RPMI8226 (cell line): ENCODE measurements around the gene RYR3.

Experiments
- DNase-seq: peaks from one replicate; pipeline ENCODE4 v3.0.0-alpha.2; 2015

The RYR3 gene

DNA sequence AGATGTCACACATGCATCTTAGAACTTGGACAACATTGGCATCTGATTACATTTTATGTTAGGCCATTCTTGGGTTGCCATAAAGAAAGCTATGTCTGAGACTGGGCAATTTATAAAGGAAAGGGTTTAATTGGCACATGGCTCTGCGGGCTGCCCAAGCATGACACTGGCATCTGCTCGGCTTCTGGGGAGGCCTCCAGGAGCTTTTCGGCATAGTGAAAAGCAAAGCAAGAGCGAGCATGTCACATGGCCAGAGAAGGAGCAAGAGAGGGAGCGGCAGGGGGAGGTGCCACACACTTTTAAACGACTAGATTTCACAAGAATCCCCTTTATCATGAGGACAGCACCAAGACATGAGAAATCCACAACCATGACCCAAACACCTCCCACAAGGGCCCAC, 11.3 kb downstream of the RYR3 start:
- no peak for DNase-seq

DNA sequence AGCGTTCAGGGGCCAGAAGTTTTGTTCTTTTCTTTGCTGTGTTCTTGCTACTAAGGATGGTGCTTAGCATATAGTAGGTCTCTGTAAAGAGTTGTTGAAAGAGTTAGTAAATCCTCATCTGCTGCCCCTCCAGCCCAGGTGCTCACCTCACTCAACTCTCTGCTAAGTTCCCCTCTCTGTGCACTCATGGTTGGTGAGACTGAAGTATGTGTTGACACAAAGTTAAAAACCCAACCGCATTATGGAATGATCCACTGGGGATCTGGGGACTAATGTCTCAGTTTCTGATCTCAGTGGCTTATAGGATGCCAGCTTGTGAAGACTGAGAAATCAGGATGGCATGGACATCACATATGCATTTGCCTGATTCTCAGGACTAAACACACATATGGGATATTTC, 13.8 kb downstream of the RYR3 start:
- no peak for DNase-seq

DNA sequence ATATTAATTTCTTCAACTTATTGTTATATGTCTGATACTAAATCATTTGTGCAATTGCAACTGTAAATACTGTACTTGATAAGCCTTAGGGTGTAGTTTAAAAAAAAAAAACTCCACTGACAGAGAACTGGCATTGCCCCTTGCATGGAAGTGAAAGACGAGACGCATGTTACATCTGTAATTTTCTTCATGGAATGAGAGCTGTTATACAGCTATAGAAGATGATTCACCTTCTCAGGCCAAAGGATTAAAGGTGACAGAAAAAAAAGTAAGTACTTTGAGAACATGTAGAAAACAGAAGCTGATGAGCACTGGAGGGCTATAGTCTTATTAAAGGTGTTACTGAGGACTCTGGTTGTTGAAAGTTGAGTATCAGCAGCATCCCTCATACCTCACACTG, 16.1 kb downstream of the RYR3 start:
- DNase-seq: no peak

DNA sequence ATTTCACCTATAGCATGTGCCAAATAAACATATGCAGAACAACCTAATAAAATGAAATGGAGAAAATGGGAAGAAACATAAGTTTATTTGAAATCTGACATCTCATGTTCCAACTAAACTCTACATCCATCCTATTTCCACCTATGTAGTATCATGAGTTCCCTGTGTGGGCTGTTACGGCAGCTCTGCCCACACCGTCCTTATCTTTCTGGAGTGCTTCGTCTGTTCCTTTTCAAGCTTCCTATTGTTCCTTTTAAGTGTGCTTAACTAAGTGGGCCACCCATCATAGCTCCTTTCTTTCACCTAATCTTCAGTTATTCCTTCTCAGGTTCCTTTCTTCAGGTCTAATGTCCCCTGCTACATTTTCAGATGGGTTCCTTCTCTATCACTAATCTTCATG, 17.3 kb downstream of the RYR3 start:
- no peak for DNase-seq

DNA sequence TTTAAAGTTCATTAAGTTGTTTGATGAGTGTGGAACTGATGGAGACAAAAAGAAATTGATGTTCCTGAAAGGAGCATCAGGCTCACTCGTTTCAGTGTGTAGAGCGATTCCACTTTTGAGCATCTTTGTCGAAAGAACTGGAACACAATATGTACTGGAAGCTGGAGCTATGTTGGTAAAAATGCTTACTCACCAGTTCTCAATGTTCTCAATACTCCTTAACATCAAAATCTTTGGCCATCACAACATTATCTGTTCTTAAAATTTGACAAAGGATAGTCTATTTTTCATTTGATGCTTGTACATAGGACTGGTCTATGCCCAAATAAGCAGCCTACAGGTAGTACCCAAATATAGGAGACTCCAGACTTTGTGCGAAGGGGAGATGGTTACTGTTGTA, 18.7 kb downstream of the RYR3 start:
- DNase-seq: no peak

DNA sequence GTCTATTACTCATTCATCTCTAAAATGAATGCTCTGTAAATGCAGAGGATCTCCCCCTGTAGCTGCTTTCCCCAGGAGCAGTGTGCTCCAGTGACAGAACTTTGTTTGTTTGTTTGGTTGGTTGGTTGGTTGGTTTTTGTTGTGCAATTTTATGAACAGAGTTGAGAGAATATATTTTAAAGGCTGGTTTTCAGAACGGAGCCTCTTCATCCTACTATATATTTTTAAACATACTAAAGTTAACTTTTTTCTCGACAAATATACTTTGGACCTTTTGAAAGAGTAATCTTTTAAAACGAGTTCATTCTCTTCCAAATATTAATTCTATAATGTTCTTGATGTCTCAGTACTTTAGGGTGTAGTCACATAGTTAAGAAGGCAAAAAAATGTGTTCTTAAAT, 20.2 kb downstream of the RYR3 start:
- DNase-seq: no peak

DNA sequence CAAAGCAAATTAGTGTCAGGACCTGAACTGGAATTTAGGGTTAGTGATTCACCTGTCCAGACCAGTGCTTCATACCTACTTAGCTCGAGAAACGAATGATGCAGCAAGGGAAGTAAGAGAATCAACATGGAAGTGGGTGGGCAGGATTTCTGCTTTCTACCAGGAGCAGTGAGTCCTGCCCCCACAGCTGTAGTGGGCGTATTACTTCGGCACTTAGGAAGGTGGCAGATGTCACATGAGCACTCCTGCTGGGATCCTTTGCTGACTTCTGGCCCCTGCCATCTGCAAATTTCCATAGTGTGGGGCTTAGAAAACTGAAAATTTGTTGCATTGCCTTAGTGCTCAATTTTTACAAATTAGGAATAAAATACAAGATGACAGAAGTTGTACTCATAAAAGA, 31.2 kb downstream of the RYR3 start:
- peak; percentile 5 for DNase-seq

DNA sequence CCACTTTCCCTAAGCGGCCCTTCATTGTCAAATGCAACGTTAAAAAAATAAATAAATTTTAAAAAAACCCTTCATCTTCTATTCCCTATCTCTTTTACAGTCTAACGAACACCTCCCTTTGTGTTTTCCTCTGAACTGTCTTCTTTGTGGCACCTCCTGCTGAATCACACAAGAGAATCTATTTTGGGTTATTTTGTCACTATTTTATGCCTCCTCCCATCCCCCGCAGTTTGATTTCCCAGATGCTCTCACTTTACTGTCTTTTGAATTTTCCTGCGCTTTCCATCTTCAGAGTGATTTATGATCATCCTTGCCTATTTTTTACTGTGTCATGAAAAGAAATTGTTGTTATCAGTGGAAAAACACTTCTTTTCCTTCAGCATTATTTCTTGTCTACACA, 32.5 kb downstream of the RYR3 start:
- peak; percentile 16 for DNase-seq

DNA sequence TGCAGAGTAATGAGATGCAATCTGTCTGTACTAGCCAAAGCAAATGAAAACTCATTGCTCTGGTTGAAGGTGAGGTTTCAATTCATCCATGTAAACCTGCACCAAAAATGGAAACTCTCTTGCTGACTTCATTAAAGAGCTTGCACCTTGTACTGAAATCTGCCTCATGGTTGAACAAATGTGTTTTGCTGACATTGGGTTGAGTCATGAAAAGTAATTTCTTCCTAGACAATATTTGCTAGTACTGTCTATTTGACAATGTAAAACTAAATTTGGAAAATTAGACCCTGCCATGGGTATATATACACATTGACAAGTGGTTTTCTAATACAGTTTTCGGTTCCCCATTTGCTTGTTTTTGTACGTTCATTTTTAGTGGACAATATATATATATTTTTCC, 33.3 kb downstream of the RYR3 start:
- peak; percentile 57 for DNase-seq

DNA sequence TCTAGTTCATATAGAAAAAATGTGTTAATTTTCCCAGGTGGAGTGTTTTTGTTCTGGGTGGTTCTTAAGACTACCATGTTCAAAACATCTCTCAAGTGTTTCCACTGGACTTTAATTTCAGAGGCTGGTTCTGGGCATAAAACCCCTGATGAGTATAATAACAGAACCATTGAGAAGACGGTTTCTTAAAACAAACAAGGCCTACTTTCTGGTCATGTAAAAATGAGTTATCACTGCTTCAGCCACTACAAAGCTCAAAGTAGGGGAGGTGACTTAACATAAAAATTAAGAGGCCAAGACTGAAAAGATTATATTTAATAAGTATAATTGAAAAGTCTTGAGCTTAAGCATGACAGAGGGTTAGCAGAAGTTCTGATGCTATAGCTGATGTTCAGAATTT, 33.8 kb downstream of the RYR3 start:
- DNase-seq: no peak

DNA sequence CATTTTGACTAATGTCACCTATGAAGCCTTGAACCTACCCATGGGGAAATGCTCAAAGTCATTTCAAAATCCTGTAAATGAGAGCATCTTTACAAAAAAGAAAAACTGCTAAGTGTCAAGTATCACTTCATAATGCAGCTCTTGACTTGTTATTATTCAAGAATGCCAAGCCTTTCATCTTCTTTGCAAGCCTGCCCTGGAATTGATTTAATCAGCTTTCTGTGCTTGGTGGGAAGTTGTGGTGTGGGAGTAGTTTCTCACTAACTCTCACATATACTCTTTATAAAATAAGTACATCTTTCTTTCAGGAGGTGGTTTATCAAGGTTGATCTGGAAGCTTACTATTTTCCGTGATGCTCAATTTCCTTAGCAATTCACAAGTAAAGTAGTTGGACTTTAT, 43.6 kb downstream of the RYR3 start:
- no peak for DNase-seq

DNA sequence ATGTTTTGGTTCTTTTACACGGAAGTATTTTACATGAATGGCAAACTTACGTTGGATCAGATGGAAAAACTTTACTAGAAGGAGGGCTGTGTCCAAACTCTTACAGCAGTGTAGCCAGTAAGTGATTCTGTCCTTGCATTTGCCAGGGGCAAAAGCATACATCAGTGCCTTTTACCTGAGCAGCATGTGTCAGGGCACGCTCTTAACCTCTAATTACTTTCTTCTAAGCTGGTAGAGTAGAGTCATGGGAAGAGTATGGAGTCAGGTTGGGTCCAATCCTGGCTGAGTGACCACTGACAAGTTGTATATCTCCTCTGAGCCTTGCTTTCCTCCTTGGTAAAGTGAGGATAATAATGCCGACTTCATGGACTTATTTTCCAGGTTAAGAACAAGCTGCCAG, 47.1 kb downstream of the RYR3 start:
- no peak for DNase-seq

DNA sequence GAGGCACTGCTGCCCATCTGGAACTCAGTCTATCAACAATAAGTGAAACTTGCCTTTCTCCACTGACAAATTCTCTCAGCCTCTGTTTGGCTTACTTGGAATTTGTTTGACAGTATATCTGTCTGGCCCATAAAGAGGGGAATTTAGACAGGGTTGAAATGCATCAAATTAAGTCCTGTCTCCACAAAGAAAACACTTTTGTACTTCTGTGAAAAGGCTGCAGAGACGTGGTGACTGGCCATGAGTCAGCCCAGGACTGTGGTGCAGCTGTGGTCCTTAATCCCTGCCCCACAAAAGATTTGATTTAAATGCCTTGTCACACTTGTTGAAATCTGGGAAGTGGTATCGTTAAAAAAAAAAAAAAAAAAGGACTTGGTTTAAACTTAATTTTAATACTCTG, 47.5 kb downstream of the RYR3 start:
- DNase-seq: no peak

DNA sequence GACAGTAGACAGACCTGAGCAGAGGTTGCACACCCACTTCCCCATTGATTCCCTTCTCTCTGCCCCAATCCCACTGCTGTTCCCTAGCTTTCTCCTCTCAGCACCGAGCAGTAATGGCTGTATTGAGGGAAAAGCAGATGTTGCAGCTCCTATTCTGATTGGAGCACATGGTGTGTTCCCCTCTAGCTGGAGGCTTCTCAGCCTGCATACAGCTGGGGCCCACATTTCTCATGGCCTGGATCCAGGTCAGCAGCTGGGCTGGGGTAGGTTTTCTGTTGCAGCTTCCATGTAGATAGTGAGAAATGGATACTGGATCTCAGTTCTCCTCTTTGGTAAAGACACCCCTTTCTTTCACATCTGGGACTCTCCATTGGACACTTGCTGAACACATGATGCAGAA, 50.1 kb downstream of the RYR3 start:
- no peak for DNase-seq

DNA sequence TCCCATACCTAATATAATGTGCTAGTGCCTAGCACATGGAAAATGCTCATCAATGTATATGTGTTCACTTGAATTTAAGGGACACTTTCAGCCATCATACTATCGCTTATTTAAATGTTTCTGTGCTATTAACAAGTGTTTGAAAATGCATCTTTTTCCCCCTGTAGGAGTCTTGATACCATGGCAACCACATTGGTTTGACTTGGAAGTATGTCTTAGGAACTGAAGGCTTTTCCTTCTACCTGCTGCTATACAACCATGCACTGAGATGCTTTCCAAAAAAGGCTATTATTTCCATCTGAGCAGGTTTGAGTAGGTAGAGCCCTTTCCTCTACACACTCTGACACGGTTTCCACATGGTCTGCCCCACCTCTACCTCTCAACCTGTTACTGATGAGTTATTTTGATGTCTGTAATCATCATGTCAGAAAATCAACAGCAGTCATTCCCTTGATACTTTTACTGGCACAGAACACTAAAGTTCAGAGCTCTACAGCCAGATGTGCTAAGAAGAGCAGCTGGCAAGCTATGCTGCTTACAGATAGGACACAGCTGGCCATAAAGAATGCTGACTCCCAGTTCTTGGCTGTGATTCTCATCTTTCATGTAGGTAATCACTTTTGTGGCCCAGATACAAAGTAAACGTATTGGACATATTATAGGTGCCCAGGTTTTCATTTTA, 59.3 kb downstream of the RYR3 start:
- peak; percentile 68 for DNase-seq

DNA sequence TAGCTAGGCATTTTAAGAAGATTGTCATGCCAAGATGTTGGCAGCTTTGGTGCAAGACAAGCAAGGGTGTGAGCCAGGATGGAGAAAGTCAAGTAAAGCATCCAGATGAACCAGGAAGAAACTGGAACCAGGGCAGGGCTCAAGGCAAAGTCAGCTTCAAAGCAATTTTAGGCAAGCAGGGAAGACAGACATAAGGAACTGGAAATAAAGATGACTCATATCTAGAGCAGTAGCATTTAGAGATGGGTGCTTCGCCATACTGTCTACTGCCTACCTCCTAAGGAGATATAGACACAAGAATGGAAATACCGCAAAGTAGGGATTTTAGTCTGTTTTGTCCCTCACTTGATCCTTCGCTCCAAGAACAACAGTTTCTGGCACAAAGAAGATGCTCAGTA, 59.9 kb downstream of the RYR3 start:
- no peak for DNase-seq

DNA sequence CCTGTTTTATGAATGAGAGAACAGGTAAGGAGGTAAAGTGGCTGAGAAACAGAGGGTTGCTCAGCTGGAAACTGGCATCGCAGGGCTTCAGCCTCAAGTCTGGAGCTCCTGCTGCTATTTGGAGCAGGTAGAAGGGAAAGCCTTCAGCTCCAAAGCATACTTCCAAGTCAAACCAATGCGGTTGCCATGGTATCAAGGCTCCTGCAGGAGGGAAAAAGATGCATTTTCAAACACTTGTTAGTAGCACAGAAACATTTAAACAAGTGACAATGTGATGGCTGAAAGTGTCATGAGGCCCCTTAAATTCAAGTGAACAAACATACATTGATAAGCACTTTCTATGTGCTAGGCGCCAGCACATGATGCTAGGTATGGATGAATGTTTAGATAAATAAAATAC, 60.4 kb downstream of the RYR3 start:
- no peak for DNase-seq

DNA sequence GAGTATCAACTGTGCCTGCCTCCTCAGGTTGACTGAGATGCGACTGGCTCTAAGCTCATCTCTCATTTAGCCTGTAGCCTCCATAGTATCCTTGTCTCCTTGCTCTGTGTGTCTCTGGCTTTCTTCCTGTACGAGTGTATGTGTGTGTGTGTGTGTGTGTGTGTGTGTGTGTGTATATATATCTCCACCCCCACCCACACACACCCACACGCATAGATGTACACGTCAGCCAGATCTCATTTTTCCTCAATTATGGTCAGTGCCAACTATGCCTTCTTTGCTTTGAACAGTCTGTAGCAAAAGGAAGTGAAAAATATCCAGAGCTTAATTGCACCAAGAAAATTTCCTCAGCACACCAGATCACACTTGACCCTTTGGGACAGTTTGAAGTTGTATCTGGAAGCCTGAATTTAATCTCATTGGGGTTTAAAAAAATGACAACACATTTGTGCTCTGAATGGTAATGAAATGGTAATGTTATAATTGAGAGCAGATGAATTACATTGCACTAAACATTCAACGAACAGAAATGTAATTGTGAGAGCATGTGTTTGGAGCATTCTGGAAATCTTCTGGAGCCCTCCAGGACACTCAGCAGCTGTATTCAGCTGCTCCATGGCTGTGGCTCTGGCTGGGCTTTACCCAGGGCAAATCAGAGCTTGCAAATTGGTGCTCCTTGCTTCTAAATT, 63.6 kb downstream of the RYR3 start:
- DNase-seq: no peak

DNA sequence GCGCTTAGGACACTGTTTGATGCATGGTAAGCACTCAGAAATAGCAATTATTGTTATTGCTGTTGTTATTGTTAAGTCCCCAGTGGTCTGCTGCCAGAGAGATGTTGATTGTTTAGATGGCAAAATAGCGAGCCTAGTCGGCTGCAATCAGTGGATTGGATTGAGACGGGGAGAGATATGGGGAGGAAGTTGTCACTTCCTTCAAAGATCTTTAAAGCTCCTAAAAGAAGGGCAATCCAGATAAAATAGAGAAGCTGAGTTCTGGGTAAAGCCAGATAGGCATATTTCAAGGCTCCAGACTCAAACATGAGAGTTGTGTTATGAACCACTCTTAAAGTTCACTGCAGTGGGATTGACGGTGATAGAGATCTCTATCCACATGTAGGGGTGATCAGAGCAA, 64.5 kb downstream of the RYR3 start:
- no peak for DNase-seq

DNA sequence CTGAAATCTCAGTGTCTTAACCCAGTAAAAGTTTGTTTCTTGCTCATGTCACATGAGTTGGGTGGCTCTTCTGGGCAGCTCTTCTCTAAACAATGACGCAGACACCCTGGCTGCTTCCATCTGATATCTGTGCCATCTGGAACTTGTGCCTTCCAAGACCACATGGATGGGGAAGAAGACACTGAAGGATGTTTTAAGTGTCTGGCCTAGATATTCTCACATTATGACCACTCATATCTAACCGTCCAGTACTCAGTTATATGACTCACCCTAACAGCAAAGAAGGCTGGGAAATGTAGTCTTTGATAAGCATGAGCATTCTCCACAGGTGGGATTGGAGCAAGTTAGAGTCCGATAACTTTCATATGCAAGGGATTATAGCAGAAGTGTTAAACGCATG, 66.4 kb downstream of the RYR3 start:
- DNase-seq: no peak

DNA sequence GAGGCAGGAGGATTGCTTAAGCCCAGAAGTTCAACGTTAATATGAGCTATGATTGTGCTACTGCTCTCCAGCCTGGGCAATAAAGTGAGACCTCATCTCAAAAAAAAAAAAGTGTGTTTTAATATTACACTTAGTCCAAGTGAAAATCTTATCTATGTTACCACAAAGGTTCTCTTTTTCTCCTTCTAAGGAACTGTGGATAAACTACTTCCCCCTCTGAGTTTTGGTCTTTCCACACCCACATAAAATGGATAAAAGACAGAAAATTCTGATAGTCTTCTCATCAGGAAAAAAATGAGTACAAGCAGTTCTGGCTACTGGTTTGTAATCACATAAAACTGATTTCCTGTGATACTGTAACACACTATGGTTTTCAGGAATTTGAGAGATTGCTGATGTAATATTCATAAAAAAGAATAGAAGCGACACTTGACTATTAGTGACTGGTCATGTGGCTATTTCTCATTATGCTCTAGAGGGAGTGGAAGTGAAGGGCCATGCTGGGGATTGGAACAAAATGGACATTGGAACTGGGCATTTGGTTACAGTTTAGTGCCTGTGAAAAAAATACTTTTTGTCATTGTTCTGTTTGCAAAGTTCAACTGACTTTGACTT, 68.2 kb downstream of the RYR3 start:
- DNase-seq: no peak

DNA sequence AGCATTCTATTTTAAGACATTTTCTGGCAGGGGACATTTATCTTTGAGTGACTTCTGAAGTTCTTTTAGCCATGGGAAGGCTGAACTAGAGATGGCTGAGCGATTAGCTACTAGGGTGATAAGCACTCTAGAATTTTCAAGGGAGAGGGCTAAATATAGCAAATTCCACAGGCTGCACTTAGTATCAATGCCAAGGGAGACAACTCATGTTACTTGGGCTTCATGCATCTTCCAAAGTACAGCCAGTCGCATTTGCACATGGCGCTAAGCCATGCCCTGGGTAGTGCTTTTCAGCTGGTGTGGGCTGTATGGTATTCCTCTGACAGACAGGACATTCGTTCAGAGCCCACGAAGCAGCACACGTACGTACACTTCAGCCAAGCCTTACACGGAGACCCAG, 69.6 kb downstream of the RYR3 start:
- no peak for DNase-seq

DNA sequence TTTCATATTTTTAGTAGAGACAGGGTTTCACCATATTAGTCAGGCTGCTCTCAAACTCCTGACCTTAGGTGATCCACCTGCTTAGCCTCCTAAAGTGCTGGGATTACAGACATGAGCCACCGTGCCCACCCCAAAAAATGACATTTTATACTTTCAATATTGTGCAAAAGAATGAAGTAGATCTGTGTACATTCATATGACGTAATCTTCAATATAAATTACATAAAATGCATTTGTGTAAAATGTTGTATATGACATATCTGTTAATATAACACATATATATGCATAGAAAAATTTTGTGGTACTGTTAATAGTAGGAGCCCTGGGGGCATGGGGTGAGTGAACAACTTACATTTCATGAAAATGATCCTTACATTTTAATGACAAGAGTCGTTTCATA, 71.7 kb downstream of the RYR3 start:
- no peak for DNase-seq

DNA sequence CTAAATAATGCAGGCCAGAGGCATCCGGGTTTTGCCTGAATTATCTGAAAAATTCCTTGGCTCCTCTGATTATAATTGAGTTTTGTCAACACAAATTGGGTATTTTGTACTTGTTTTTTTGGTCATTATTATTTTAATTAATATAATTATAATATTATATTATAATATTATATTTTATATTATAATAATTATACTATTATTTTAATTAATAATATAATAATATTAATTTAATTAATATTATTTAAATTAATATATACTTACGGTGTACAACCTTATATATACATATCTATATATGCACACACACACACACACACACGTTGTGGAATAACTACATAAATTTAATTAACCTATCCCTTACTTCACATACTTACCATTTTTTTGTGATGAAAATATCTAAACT, 73.5 kb downstream of the RYR3 start:
- DNase-seq: no peak

DNA sequence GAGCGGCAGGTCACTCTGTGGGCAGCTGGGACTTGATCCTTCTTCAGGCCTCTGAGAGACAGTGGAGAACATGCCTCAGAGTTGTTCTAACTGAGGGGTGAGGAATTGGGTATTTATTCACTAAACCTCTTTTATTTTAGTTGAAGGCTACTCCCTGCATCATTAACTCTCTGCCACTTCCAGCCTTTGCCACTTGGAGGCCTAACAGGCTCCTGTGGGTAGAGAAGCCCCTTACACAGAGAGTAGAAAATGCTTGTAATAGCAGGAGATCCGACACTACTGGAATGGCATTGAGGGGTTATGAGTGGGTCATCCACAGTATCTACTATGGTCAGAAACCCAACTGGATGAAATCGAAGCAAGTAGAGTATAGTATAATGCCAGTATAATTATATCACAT, 81.7 kb downstream of the RYR3 start:
- DNase-seq: no peak
